EL (cell line): ENCODE results near the gene ZFP90.

Experiments used
- DNase-seq: peaks from one replicate; pipeline ENCODE4 v3.0.0-alpha.2; 2016

The ZFP90 gene

GRCh38 chr16:68592466-68593337, 53.6 kb downstream of the ZFP90 start:
- peak; percentile 7 for DNase-seq

GRCh38 chr16:68596266-68596665, 57.2 kb downstream of the ZFP90 start:
- DNase-seq = no peak

- no peak for DNase-seq
Measured at GRCh38 chr16:68599586-68599985, 60.5 kb downstream of the ZFP90 start.

- DNase-seq = peak; percentile 7
Measured at GRCh38 chr16:68605746-68606145, 66.7 kb downstream of the ZFP90 start.

- DNase-seq = no peak
Measured at GRCh38 chr16:68607443-68607842, 68.4 kb downstream of the ZFP90 start.

DNA sequence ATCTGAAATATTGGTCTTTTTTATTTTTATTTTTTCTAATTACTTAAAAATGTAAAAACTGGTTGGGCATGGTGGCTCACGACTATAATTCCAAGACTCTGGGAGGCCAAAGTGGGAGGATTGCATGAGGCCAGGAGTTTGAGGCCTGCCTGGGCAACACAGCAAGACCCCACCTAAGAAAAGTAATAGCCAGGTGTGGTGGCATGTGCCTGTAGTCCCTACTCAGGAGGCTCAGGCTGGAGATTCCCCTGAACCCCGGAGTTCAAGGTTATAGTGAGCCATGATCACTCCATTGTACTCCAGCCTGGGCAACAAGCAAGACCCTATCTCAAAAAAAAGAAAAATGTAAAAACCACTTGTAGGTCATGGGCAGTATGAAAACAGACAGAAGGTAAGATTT, 69.2 kb downstream of the ZFP90 start:
- no peak for DNase-seq

DNA sequence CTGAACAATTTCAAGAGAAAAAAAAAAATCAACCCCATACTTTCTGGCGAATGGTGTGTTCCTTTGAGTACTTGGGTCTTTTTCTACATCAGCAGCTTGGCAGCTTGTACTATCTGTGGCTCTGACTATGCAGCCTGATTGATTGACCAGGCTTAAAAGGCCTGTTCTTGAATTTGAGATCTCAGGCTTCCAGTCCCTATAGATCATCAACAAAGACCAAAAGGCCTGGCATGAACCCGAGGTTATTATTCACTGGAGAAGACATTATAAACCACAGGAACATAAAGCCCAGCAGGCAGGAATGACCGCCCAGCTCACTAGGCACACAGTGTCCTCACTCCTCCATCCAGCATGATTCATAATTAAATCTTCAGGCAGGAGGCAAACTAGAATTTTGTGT, 73.9 kb downstream of the ZFP90 start:
- no peak for DNase-seq

- DNase-seq = no peak
Measured at GRCh38 chr16:68617734-68618133, 78.6 kb downstream of the ZFP90 start.
